Peyer's patch (tissue), 4 donors: ENCODE data around the gene BRD3.

ENCODE experiments used
- CTCF ChIP-seq, 6 experiments: fragments of 450-650 bp in 4 of 6; fragments of 200-600 bp in 2 of 6; sonication (generic) in 1 of 6; IDR thresholded peaks; one replicate each; pipeline ENCODE4 v1.5.1; 2017 to 2019; ENCODE audit warnings: antibody characterized with exemption in 6 of 6, mild to moderate bottlenecking in 3 of 6, moderate library complexity in 1 of 6
- POLR2A ChIP-seq, 2 donors: fragments of 450-650 bp; IDR thresholded peaks; one replicate each; pipeline ENCODE4 v1.5.1; 2017; ENCODE audit warnings: antibody characterized with exemption in 2 of 2, mild to moderate bottlenecking in 2 of 2, moderate library complexity in 2 of 2

- TF ChIP-seq POLR2A (IDR thresholded peaks at IDR 0.05) (peak in 1 of 2 donors; percentile 44), CTCF (IDR thresholded peaks at IDR 0.05) (no peak)
These were observed 2.0 kb downstream of the BRD3 start for GRCh38 chr9:134065612-134066419.
